Kidney (tissue), 14 donors: ENCODE data around the gene MOB4. TPM values are rescaled to one million over a fixed set of nuclear protein-coding genes. Genes with fewer than 3 reads are reported as not detected.

ENCODE experiments used
- DNase-seq, 5 donors: peaks; one replicate each; pipeline ENCODE4 v3.0.0-alpha.2; 2013 to 2020
- FAIRE-seq: peaks from 2 replicates; lab custom pipeline; 2012; peaks lifted over from hg19 to GRCh38; lab: Jason Lieb, UNC
- H3K27ac ChIP-seq, 2 donors: one replicate each; pipeline ENCODE4 v1.7.0; 2013; ENCODE audit warnings: low read depth in 2 of 2, low read length in 2 of 2, inconsistent platforms in 1 of 2
- H3K27me3 ChIP-seq: one replicate; pipeline ENCODE4 v1.7.1; 2013; ENCODE audit warnings: low read length, inconsistent platforms; ENCODE audit not compliant: control insufficient read depth, insufficient read depth
- H3K36me3 ChIP-seq, 3 donors: one replicate each; pipeline versions ENCODE4 v1.7.0 to v1.7.1; 2013; ENCODE audit warnings: low read length in 3 of 3, control low read depth in 1 of 3, inconsistent platforms in 1 of 3; ENCODE audit not compliant: insufficient read depth in 3 of 3, control insufficient read depth in 2 of 3
- H3K4me1 ChIP-seq, 3 donors: one replicate each; pipeline versions ENCODE4 v1.7.0 to v1.7.1; 2013; ENCODE audit warnings: low read length in 3 of 3, inconsistent platforms in 1 of 3, low read depth in 1 of 3; ENCODE audit not compliant: control insufficient read depth in 2 of 3, insufficient read depth in 2 of 3
- H3K4me3 ChIP-seq, 3 donors: one replicate each; pipeline versions ENCODE4 v1.7.0 to v1.8.1; 2013; ENCODE audit warnings: low read length in 3 of 3, control low read depth in 1 of 3, inconsistent platforms in 1 of 3
- H3K9ac ChIP-seq, 3 donors: one replicate each; pipeline versions ENCODE4 v1.7.0 to v1.7.1; 2013; ENCODE audit warnings: low read length in 3 of 3, control low read depth in 1 of 3, inconsistent platforms in 1 of 3
- H3K9me3 ChIP-seq, 3 donors: one replicate each; pipeline versions ENCODE4 v1.7.0 to v1.7.1; 2013; ENCODE audit warnings: low read length in 3 of 3, control low read depth in 1 of 3, inconsistent platforms in 1 of 3; ENCODE audit not compliant: control insufficient read depth in 2 of 3, insufficient read depth in 1 of 3
- intact Hi-C: fragments of 100-400 bp; cut with DNase I; formaldehyde crosslinking; loops from one replicate; pipeline ENCODE4 v1.11.1; 2022
- polyA plus RNA-seq: library from polyadenylated mRNA; stranded (reverse); fragments of 350-450 nt; fragmentation: Illumina TruSeq; extraction: RNeasy Lipid Tissue Mini Kit (QIAGEN cat#74804); gene quantifications from one replicate; pipeline ENCODE4 v1.2.3, GENCODE V29; 2014; ENCODE audit warnings: low read depth, low replicate concordance; ENCODE audit not compliant: insufficient read depth
- total RNA-seq: library from RNA; stranded (reverse); fragmentation: NEBNext Ultra II Directional; extraction: Animal tissue kit (Norgen Biotek cat#: 25700); gene quantifications from one replicate; pipeline ENCODE4 v1.2.1, GENCODE V29; 2021
- TF ChIP-seq, protein P1 (sequence below): IDR thresholded peaks from 3 replicates; pipeline ENCODE4 v1.5.1; 2012; ENCODE audit warnings: mild to moderate bottlenecking, moderate library complexity, borderline replicate concordance; ENCODE audit not compliant: insufficient read depth; ENCODE audit errors: extremely low read depth
- donor health status: control.
- donor health status: control.
- donor health status: control.
- donor health status: control.
- donor health status: control.
- donor health status: DM: yes; HTN: yes; CAD: no.
- donor health status: Normal renal cell carcinoma (clear cell type).

Gene MOB4
- total and polyA plus RNA-seq, 2 donors from 2014 or later, result 16.5 to 23.0 TPM

DNA sequence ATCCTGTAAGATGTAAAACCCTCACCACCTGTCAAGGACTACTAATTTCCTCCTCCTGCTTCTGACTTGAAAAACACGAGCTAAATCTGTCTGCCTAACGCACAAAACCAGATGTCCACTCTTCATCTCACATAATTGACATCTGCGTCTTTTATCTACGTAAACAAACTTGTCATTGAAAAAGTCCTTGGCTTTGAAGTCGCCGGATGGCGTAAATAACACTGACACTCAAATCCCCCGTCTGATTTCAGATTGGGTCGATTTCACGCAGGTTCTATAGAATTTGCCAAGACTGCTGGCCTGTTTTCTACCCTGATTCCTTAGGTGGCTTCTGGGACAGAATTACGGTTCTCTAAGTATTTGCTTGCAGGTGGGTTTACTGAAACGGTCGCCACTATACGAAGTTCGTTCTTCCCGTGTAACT, 539 bp upstream of the MOB4 start:
- peak overlapping the region; percentile 75 to 96 (median 94) for H3K9ac ChIP-seq
- TF ChIP-seq, protein P1, sequence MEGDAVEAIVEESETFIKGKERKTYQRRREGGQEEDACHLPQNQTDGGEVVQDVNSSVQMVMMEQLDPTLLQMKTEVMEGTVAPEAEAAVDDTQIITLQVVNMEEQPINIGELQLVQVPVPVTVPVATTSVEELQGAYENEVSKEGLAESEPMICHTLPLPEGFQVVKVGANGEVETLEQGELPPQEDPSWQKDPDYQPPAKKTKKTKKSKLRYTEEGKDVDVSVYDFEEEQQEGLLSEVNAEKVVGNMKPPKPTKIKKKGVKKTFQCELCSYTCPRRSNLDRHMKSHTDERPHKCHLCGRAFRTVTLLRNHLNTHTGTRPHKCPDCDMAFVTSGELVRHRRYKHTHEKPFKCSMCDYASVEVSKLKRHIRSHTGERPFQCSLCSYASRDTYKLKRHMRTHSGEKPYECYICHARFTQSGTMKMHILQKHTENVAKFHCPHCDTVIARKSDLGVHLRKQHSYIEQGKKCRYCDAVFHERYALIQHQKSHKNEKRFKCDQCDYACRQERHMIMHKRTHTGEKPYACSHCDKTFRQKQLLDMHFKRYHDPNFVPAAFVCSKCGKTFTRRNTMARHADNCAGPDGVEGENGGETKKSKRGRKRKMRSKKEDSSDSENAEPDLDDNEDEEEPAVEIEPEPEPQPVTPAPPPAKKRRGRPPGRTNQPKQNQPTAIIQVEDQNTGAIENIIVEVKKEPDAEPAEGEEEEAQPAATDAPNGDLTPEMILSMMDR, result no peak
- no peak for DNase-seq
- no peaks in the 10 kb centered on the region for H3K36me3 ChIP-seq
- peak overlapping the region; percentile 78 to 92 for H3K27ac ChIP-seq
- FAIRE-seq, result no peak
- intact Hi-C loops, result no loop called here
- H3K4me3 ChIP-seq, result peak overlapping the region; percentile 61 to 90 (median 81)
- no peaks in the 10 kb centered on the region for H3K9me3 ChIP-seq
- H3K4me1 ChIP-seq, result peaks cover 4 to 7% (median 5%) of the 10 kb centered on the region in 3 donors
- no peaks in the 10 kb centered on the region for H3K27me3 ChIP-seq

DNA sequence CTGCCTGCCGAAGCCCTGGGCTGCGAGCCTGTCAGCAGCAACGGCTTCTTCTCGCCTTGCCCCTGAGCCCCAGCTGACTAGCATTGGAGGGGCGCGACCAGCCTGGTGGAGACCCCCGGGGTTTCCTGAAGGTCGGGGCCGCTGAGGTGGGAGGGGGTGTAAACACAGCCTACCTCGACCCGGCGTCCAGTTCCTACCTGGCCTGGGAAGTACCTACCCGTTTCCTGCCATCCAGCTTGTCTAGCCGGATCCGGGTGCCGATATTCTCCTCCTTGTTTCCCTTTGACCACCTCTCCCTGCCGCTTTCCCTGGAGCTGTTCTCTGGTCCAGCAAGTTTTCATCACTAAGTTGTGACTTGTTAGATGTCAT, 511 bp downstream of the MOB4 start:
- peak overlapping the region; percentile 78 to 92 for H3K27ac ChIP-seq
- intact Hi-C loops, result no loop called here
- no peaks in the 10 kb centered on the region for H3K27me3 ChIP-seq
- H3K9ac ChIP-seq, result peak overlapping the region; percentile 75 to 91 (median 81)
- peak overlapping the region; percentile 61 to 90 (median 81) for H3K4me3 ChIP-seq
- DNase-seq (peak in 2 of 5 donors; percentile 54 to 62), FAIRE-seq (no peak)
- H3K9me3 ChIP-seq, result no peaks in the 10 kb centered on the region
- H3K36me3 ChIP-seq, result no peaks in the 10 kb centered on the region
- TF ChIP-seq, protein P1, result no peak
- peaks cover 4 to 7% (median 5%) of the 10 kb centered on the region in 3 donors for H3K4me1 ChIP-seq

DNA sequence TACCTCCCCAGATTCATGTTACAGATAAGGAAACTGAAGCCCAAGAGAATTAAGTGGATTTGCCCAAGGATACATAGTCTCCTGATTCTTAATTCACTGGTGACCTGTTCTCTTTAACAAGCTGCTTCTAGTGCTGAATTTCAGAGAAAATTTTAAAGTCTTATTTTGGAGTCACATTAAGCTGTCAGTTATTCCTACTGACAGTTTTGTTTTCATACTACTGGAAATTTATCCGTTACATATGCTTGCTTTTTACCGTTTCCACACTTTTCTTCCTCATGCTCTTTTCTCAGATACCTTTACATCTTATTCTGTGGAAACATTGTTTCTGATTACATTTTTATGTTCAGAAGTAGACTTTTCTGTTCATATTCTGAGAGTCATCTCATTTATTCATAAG, 1.3 kb downstream of the MOB4 start:
- no peak overlapping the region for H3K27ac ChIP-seq
- TF ChIP-seq, protein P1, result no peak
- no peaks in the 10 kb centered on the region for H3K27me3 ChIP-seq
- no peaks in the 10 kb centered on the region for H3K9me3 ChIP-seq
- H3K4me3 ChIP-seq, result peak overlapping the region; percentile 12 to 90 (median 61)
- H3K36me3 ChIP-seq, result no peaks in the 10 kb centered on the region
- H3K4me1 ChIP-seq, result peaks cover 4 to 7% (median 5%) of the 10 kb centered on the region in 3 donors
- FAIRE-seq (no peak), DNase-seq (no peak)
- H3K9ac ChIP-seq, result peak overlapping the region; percentile 75 to 91 (median 81)
- intact Hi-C loops, result no loop called here

GRCh38 chr2:197538412-197538811, 22.5 kb downstream of the MOB4 start:
- FAIRE-seq (no peak), DNase-seq (no peak)
- H3K27me3 ChIP-seq, result no peaks in the 10 kb centered on the region
- H3K4me3 ChIP-seq, result no peak overlapping the region
- peaks cover 6 to 19% (median 12%) of the 10 kb centered on the region in 3 donors for H3K36me3 ChIP-seq
- H3K9me3 ChIP-seq, result no peaks in the 10 kb centered on the region
- no peak overlapping the region for H3K9ac ChIP-seq
- TF ChIP-seq, protein P1, result no peak
- no peak overlapping the region for H3K27ac ChIP-seq
- intact Hi-C loops, result no loop called here
- H3K4me1 ChIP-seq, result peaks cover 0 to 5% (median 4%) of the 10 kb centered on the region in 3 donors
